Kidney epithelial cell (primary cell): ENCODE results near the gene LIAS. TPM values are rescaled to one million over a fixed set of nuclear protein-coding genes. Genes with fewer than 3 reads are reported as not detected.

Source experiments
- DNase-seq: peaks from one replicate; pipeline ENCODE4 v3.0.0-alpha.2; 2010; ENCODE audit warnings: low read depth
- H3K27me3 ChIP-seq: 2 replicates; pipeline ENCODE4 v1.6.0; 2011; ENCODE audit warnings: low read length; ENCODE audit not compliant: control insufficient read depth, insufficient read depth
- H3K36me3 ChIP-seq: 2 replicates; pipeline ENCODE4 v1.5.1; 2011; ENCODE audit warnings: low read length; ENCODE audit not compliant: control insufficient read depth, insufficient read depth
- H3K4me3 ChIP-seq: 2 replicates; pipeline ENCODE4 v1.5.1; 2011; ENCODE audit warnings: low read depth, mild to moderate bottlenecking, control low read depth, low read length
- CTCF ChIP-seq: IDR thresholded peaks from 2 replicates; pipeline ENCODE4 v1.5.1; 2011; ENCODE audit warnings: mild to moderate bottlenecking, moderate library complexity, low read length, control low read depth, inconsistent platforms; ENCODE audit not compliant: insufficient read depth, poor library complexity, severe bottlenecking
- total RNA-seq: library from RNA; depleted of rRNA; stranded (reverse); fragments of >200 nt; gene quantifications from 2 replicates; pipeline ENCODE4 v1.2.3, GENCODE V29; 2015

LIAS gene
- total RNA-seq, 1 donor from 2014 or later = 15.4 TPM

DNA sequence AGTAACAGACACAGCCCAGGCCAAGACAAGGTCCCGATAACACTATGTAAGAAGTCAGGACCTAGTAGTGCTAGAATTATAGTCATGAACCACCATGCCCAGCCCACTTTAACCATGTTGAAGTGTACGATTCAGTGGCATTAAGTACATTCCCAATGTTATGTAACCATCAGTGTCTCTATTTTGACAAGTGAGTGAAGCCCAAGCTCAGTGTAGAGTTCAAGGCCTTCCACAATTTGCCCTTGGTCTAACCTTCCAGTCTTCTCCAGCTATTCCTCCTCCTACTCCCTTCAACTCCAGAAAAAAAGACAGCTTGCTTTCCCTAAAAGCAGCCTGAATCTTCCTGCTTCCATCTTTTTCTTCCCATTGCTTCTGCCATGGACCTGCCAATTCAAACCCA is 31.5 kb downstream of the LIAS start:
- no peak for TF ChIP-seq CTCF
- Histone ChIP-seq H3K4me3 (no peak overlapping the region), H3K27me3 (no peaks in the 10 kb centered on the region), H3K36me3 (no peaks in the 10 kb centered on the region)
- DNase-seq = no peak

DNA sequence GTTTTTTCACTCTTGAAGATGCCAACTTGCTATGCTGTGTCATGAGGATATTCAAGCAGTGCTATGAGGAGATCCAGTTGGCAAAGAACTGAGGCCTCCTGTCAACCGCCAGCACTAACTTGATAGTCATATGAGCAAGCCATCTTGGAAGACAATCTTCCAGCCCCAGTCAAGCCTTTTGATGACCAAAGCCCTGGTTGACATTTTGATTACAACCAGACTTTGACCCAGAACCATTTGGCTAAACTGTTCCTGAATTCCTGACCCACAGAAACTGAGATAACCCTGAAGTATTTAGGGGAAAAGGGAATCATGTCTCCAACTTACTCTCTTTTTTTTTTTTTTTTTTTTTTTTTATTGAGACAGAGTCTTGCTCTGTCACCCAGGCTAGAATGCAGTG is 35.5 kb downstream of the LIAS start:
- no peak for DNase-seq
- H3K36me3 ChIP-seq = no peaks in the 10 kb centered on the region
- no peak overlapping the region for H3K4me3 ChIP-seq
- no peaks in the 10 kb centered on the region for H3K27me3 ChIP-seq
- no peak for TF ChIP-seq CTCF

DNA sequence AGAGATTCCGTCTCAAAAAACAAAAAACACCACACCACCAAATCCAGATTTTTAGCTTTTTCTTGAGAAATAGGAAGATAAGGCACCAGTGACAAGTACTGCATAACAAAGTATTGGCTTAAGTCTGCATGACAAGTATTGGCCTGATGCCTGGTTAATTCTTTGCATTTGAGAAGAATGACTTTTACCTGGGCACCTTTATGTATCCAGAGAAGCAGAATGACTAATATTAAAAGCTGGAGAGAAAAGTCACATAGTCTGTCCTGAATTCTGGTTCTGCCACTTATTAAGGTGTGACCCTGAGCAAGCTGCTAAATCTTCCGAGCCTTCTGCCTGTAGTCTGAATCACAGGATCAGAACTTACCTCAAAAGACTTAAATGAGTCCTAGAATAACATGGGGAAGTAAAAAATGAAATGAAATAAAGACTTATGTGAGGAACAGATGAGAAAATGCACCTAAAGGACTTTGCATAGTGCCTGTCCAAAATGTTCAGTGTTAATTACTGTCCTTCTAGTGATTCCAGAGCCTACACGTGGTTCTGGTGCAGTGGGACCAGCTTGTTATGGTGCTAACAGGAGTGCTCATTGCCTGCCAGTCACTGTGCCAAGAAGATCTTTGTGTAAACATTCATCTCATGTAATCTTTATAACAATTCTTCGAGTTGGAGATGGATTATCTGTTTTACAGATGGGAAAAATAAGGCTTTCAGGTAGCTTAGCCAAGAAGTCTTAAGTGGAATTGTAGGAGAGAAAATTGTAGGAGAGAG is 36.8 kb downstream of the LIAS start:
- Histone ChIP-seq H3K4me3 (no peak overlapping the region), H3K36me3 (no peaks in the 10 kb centered on the region), H3K27me3 (no peaks in the 10 kb centered on the region)
- DNase-seq = no peak
- TF ChIP-seq CTCF = no peak

DNA sequence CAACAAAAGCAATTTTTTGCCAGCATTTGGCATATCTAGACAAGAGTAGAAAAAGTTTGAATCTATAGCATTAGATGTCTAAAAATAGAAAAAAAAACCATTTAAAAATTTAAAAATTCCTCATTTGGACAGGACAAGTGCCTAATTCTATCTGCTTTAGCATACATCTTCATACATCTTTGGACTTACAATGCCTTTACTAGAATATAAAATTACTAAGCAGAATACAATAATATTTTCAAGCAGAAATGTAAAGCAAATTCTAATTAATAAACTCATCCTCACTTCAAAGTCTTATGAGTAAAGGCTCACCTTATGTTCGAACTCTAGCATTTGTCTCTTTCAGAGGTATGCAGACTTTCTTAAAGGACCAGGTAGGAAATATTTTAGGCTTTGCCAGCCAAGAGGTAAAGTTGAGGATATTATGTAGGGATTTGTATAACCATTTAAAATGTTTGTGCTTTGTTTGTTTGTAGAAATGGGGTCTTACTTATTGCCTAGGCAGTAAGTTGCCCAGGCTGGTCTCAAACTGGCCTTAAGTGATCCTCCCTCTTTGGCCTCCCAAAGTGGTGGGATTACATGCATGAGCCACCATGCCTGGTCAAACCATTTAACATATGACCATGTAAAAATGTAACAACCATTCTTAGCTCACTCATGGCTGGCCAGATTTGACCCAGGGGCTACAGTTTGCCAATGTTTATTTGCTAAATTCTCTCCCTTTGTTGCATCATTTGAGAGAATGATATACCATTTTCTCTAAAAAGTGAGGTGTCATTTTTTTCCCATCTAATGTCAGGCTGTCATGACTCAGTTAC is 39.3 kb downstream of the LIAS start:
- H3K27me3 ChIP-seq = no peaks in the 10 kb centered on the region
- H3K4me3 ChIP-seq = no peak overlapping the region
- no peak for TF ChIP-seq CTCF
- no peak for DNase-seq
- no peaks in the 10 kb centered on the region for H3K36me3 ChIP-seq

GRCh38 chr4:39498727-39499020 is 39.8 kb downstream of the LIAS start:
- no peak for DNase-seq
- no peak overlapping the region for H3K4me3 ChIP-seq
- H3K36me3 ChIP-seq = no peaks in the 10 kb centered on the region
- H3K27me3 ChIP-seq = no peaks in the 10 kb centered on the region
- TF ChIP-seq CTCF = no peak
